Activated CD4-positive, alpha-beta memory T cell treated with anti-CD3 and anti-CD28 coated beads, Interleukin-2, amount 10 ng/mL, durations not matched to agents 7 days and 5 days (primary cell): ENCODE data around the gene NYNRIN. TPM values are rescaled to one million over a fixed set of nuclear protein-coding genes. Genes with fewer than 3 reads are reported as not detected.

Source experiments
- CTCF ChIA-PET: fragments of 350-600 bp; sonication (Branson Sonifier 250); formaldehyde crosslinking; loops from one replicate; lab custom pipeline; 2021; ENCODE audit warnings: antibody characterized with exemption, inconsistent platforms; lab: Charles Lee
- POLR2A ChIA-PET: fragments of 350-600 bp; sonication (Branson Sonifier 250); formaldehyde crosslinking; loops from one replicate; lab custom pipeline; 2021; ENCODE audit warnings: antibody characterized with exemption; lab: Charles Lee
- DNase-seq: peaks from one replicate; pipeline ENCODE4 v3.0.0-alpha.2; 2020
- H3K27ac Mint-ChIP-seq: one replicate; pipeline ENCODE4 v1.8.0; 2021; ENCODE audit warnings: mild to moderate bottlenecking, mixed read lengths
- H3K27me3 Mint-ChIP-seq: one replicate; pipeline ENCODE4 v1.8.0; 2021; ENCODE audit warnings: mixed read lengths
- H3K36me3 Mint-ChIP-seq: one replicate; pipeline ENCODE4 v1.8.0; 2021; ENCODE audit warnings: low read depth, mixed read lengths
- H3K4me1 Mint-ChIP-seq: one replicate; pipeline ENCODE4 v1.8.0; 2021; ENCODE audit warnings: mixed read lengths
- H3K4me3 Mint-ChIP-seq: one replicate; pipeline ENCODE4 v1.8.0; 2021; ENCODE audit warnings: mild to moderate bottlenecking, mixed read lengths
- H3K9me3 Mint-ChIP-seq: one replicate; pipeline ENCODE4 v1.8.0; 2021; ENCODE audit warnings: mixed read lengths
- total RNA-seq, 2 experiments: library from RNA; stranded (reverse); gene quantifications; one replicate each; pipeline ENCODE4 v1.2.3, GENCODE V29; 2021

Gene NYNRIN
- total RNA-seq, 2 experiments from 2014 or later, result 0.18 TPM

DNA sequence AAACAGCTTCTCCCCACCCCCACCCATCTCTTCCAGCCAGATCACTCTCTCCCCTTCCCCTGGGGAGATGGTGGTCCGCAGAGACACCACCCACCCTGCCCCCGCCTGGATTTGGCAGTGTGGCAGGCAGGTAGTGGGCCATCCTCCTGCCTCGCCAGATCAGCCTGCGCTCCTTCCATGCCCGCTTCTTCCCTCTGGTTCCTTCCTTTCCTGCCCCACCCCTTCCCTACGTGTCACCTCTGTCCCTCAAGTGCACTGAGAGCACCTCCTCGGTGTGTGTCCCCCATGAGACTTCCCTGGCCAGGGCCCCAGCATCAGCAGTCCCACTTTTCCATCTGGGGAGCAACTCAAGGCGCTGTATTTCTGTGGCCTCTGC is 632 bp downstream of the NYNRIN start:
- Mint-ChIP-seq H3K4me3 (peak overlapping the region; percentile 16), H3K36me3 (no peaks in the 10 kb centered on the region), H3K4me1 (peaks cover 7% of the 10 kb centered on the region), H3K27ac (no peak overlapping the region), H3K9me3 (no peaks in the 10 kb centered on the region), H3K27me3 (peaks cover 42% of the 10 kb centered on the region)
- ChIA-PET POLR2A (no interaction called here), CTCF (interaction anchor here (1.0 kb wide), 2 partner anchors 34 to 65 kb away, joined by 3 read pairs; no protein-coding TSS in a partner anchor)
- no peak for DNase-seq

DNA sequence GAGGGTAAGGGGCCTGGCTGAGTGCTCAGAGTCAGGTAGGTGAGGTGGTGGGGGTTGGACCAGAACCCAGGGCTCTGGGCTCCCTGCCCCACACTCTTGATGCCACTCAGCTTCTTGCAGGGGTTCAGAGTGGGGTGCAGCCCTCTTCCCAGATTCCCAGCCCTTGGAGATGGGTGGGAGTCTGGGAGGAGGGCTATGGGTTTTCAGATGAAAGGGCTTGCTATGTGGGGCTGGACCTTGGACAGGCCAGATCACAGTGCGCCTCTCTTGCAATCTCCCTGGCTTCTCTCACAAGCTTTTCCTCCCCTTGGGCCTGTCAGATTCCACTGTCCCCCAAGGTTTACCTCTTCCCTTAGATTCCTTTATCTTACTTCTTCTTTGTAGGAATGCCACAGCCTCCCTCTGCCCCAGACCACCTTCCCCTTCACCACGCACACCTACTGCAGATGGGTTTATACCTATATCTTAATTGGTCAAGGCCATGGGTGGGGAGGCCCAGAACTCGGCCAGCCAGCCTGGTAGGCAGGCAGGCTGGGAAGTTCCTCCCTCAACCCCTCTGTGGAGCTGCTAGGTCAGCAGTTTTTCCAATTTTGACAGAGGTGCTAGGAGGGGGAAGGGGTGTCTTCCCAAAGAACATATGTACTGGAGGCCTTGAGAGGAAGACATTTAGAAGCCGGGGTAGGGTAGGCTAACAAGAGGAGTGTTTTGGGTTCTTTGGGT is 1.4 kb downstream of the NYNRIN start:
- ChIA-PET CTCF (no interaction called here), POLR2A (interaction anchor here (1.4 kb wide), 1 partner anchor 31 kb away, joined by 6 read pairs; no protein-coding TSS in a partner anchor)

DNA sequence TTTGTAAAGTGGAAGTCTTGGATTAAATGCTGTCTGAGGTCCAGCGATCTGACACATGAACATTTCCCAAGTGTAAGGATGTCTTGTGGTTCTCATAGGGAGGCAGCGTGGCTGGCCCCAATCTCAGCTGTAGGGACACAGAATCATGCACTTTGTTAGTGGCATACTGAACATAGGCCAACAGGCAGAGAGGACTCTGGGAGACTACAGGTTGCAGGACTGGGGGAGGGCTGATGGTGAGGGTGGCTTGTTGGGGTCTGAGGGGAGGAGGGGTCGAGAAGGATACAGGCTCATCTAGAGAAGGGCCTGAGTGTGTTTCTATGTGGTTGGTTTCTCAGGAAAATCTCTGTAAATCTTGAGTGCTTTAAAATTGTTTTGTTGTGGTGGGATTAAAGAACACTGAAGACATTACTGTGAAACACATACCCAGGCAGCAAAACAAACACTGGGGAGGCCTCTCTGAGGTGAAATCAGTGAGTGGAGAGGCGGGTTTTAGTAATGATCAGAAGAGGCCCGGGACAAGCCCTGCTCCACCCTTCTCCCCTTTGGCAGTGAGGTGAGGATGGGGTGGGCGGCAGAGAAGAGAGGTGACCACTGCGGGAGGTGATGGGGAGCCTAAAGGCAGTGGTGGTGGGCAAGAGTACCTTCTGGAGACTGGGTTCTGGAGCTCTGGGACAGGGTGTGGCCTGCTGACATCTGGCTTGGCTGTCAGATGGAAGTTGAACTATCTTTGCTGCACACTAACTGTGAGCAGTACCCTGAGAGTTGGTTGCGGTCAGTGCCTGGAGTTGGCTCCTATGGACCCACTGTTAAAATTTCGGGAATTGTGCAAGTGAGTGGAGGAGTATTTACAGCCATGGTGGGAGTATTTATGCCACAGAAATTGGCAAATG is 3.3 kb downstream of the NYNRIN start:
- Mint-ChIP-seq H3K27ac (no peak overlapping the region), H3K9me3 (no peaks in the 10 kb centered on the region), H3K4me1 (peaks cover 4% of the 10 kb centered on the region), H3K4me3 (no peak overlapping the region), H3K27me3 (peaks cover 45% of the 10 kb centered on the region), H3K36me3 (no peaks in the 10 kb centered on the region)
- no peak for DNase-seq
- CTCF ChIA-PET, result interaction anchor here (1.0 to 1.3 kb wide), 3 partner anchors 29 to 69 kb away, joined by 3 to 4 read pairs (median 3); no protein-coding TSS in a partner anchor
- POLR2A ChIA-PET, result interaction anchor here (0.8 to 1.7 kb wide), 3 partner anchors 15 to 29 kb away, joined by 3 to 6 read pairs (median 4); no protein-coding TSS in a partner anchor

More for the DNA sequence above, 1.4 kb downstream of the NYNRIN start:
- Mint-ChIP-seq H3K27ac (no peak overlapping the region), H3K4me1 (peaks cover 7% of the 10 kb centered on the region), H3K36me3 (no peaks in the 10 kb centered on the region), H3K9me3 (no peaks in the 10 kb centered on the region), H3K4me3 (no peak overlapping the region), H3K27me3 (peaks cover 49% of the 10 kb centered on the region)
- DNase-seq, result no peak

DNA sequence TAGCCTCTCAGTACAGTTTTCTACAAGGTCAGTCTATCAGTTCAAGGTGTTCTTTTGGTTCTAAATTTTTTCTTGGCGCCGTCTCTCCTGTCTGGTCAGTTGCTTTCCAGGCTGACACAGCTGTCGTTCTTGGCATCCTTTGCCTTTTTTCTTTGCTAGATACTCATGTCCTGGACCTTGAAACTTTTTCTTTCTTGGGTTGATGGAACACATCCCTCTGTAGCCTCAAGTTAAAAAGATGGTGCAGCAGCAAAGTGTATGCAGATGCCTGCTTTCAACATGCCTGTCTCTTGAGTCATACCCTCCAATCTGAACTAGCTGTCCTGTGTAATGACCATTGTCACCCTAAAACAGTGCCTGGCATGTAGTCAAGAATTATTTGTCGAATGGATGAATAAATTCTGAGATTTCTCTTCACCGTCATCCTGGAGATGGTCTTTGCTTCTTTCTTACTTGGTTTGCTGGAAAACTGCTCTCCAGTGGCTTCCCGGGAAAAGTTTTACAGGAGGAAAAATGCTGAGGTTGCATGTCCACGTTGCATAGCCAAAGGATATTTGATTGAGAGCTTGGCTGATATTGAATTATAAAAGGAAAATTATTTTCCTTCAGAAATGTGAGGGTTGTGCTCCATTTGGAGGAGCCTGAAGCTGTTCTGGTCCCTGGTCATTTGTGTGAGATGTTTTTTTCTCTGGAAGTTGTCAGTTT is 4.6 kb downstream of the NYNRIN start:
- no peak for DNase-seq
- Mint-ChIP-seq H3K27ac (no peak overlapping the region), H3K4me3 (no peak overlapping the region), H3K27me3 (peaks cover 42% of the 10 kb centered on the region), H3K4me1 (peaks cover 2% of the 10 kb centered on the region), H3K9me3 (no peaks in the 10 kb centered on the region), H3K36me3 (no peaks in the 10 kb centered on the region)
- POLR2A ChIA-PET, result interaction anchor here (1.5 kb wide), 1 partner anchor 9 kb away, joined by 3 read pairs; no protein-coding TSS in a partner anchor
- CTCF ChIA-PET, result no interaction called here

DNA sequence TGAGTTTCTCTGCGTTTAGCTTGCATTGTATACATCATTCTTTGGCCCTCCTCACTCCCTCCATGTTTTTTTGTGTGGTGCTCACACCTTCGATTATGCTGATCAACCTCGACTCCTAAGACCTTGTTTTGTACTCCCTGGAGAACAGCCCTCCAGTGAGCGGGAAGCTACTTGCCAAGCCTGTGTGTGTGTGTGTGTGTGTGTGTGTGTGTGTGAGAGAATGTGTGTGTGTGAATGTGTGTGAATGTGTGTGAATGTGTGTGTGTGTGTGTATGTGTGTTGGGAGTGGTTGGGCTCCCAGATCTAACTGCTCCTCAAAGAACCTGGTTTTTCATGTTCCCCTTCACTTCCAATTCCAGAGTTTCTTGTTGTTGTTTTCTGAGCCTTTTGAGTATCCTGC is 6.0 kb downstream of the NYNRIN start:
- no peak overlapping the region for H3K27ac Mint-ChIP-seq
- H3K9me3 Mint-ChIP-seq, result no peaks in the 10 kb centered on the region
- no peaks in the 10 kb centered on the region for H3K4me1 Mint-ChIP-seq
- ChIA-PET POLR2A (interaction anchor here (1.0 to 1.5 kb wide), 2 partner anchors 11 to 15 kb away, joined by 3 to 4 read pairs; no protein-coding TSS in a partner anchor), CTCF (no interaction called here)
- no peaks in the 10 kb centered on the region for H3K36me3 Mint-ChIP-seq
- no peak overlapping the region for H3K4me3 Mint-ChIP-seq
- DNase-seq, result no peak
- H3K27me3 Mint-ChIP-seq, result peaks cover 38% of the 10 kb centered on the region

DNA sequence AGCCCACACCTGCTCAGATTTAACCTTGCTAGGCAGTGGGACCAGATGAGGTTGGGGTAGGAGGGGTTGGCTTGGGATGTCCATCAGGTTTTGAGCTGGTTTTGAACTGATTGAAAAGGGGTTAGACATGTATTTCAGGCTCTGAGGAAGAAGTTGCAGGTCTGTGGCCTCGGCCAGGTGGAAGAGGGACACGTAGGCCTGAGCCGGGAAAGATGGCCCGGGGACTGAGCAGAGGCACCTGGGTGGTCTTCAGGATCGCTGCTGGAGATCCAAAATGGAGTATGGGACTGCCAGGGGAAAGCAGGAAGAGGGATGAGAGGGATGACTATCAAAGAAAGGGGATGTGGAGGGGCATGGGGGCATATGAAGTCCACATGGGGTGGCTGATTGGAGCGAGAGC is 7.6 kb downstream of the NYNRIN start:
- no peak for DNase-seq
- H3K9me3 Mint-ChIP-seq, result no peaks in the 10 kb centered on the region
- ChIA-PET CTCF (interaction anchor here (0.6 to 2.4 kb wide), 3 partner anchors 9 to 304 kb away, joined by 3 to 14 read pairs (median 3); no protein-coding TSS in a partner anchor), POLR2A (interaction anchor here (1.2 kb wide), 1 partner anchor 13 kb away, joined by 3 read pairs; no protein-coding TSS in a partner anchor)
- H3K36me3 Mint-ChIP-seq, result no peaks in the 10 kb centered on the region
- no peak overlapping the region for H3K4me3 Mint-ChIP-seq
- no peak overlapping the region for H3K27ac Mint-ChIP-seq
- no peaks in the 10 kb centered on the region for H3K4me1 Mint-ChIP-seq
- peaks cover 39% of the 10 kb centered on the region for H3K27me3 Mint-ChIP-seq

DNA sequence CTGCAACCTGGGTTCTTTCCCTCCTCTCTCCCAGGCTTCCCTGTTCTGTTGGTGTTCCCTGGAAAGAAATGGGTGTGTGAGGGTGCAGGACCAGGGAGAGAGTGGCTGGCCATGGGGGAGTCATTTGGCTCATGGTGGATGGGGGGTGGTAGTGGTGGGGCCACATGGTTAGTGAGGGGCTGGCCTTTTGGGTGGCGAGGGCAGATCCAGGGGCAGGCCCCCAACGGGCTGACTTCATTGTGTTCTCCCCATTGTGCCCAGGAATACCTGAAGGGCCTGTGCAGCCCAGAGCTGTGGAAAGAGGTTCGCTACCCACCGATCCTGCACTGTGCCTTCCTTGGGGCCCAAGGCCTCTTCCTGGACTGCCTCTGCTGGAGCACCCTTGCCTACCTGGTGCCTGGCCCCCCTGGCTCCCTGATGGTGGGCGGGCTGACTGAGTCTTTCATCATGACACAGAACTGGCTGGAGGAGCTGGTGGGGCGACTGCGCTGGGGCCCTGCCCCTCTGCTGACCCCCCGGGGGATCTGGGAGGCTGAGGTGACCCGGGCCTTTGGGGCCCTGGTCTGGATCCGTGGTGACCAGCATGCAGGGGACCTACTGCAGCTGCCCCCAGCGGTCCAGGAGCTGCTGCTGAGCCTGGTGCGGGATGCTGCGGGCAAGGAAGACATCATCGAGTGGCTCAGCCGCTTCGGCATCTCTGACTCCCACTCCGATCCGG is 9.0 kb downstream of the NYNRIN start:
- Mint-ChIP-seq H3K27me3 (peaks cover 31% of the 10 kb centered on the region), H3K36me3 (no peaks in the 10 kb centered on the region), H3K4me1 (no peaks in the 10 kb centered on the region), H3K4me3 (no peak overlapping the region), H3K27ac (no peak overlapping the region), H3K9me3 (no peaks in the 10 kb centered on the region)
- CTCF ChIA-PET, result interaction anchor here (2.4 to 4.4 kb wide), 2 partner anchors 24 to 75 kb away, joined by 14 to 16 read pairs; no protein-coding TSS in a partner anchor
- POLR2A ChIA-PET, result interaction anchor here (1.2 kb wide), 1 partner anchor 12 kb away, joined by 3 read pairs; no protein-coding TSS in a partner anchor
- no peak for DNase-seq

DNA sequence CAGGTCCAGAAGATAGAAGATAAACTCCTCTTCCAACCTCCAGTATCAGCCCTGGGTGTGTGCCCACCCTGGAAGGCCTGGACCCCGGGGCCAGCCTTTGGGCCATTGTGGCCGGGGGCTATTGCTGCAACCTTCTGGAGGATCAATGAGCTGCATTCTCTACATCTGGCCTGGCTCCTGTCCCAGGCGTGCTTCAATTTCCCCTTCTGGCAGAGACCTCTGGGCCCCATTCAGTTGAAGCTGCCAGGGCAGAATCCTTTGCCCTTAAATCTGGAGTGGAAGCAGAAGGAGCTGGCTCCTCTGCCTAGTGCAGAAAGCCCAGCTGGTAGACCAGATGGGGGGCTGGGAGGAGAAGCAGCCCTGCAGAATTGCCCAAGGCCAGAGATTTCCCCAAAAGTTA is 10.0 kb downstream of the NYNRIN start:
- Mint-ChIP-seq H3K4me1 (no peaks in the 10 kb centered on the region), H3K27me3 (peaks cover 23% of the 10 kb centered on the region), H3K36me3 (no peaks in the 10 kb centered on the region), H3K4me3 (no peak overlapping the region), H3K9me3 (no peaks in the 10 kb centered on the region), H3K27ac (no peak overlapping the region)
- DNase-seq, result no peak
- ChIA-PET CTCF (interaction anchor here (1.0 to 4.4 kb wide), 4 partner anchors 14 to 76 kb away, joined by 3 to 18 read pairs (median 10); no protein-coding TSS in a partner anchor), POLR2A (interaction anchor here (1.1 to 1.7 kb wide), 3 partner anchors 11 to 21 kb away, joined by 3 to 4 read pairs (median 4); partner anchors contain the start of genes CBLN3 and KHNYN)

DNA sequence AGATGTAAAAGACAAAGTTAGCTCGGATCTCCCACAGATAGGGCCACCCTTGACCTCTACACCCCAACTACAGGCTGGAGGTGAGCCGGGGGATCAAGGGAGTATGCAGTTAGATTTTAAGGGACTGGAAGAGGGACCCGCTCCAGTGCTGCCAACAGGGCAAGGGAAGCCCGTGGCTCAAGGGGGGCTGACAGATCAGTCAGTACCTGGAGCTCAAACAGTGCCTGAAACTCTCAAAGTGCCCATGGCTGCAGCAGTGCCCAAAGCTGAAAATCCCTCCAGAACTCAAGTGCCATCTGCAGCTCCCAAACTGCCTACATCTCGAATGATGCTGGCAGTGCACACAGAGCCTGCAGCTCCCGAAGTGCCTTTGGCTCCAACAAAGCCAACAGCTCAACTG is 10.4 kb downstream of the NYNRIN start:
- ChIA-PET POLR2A (interaction anchor here (1.1 to 1.7 kb wide), 3 partner anchors 10 to 20 kb away, joined by 3 to 4 read pairs (median 4); partner anchors contain the start of genes CBLN3 and KHNYN), CTCF (interaction anchor here (1.0 to 4.4 kb wide), 4 partner anchors 13 to 76 kb away, joined by 3 to 18 read pairs (median 10); no protein-coding TSS in a partner anchor)
- peaks cover 19% of the 10 kb centered on the region for H3K27me3 Mint-ChIP-seq
- no peaks in the 10 kb centered on the region for H3K9me3 Mint-ChIP-seq
- no peak for DNase-seq
- H3K4me3 Mint-ChIP-seq, result no peak overlapping the region
- H3K27ac Mint-ChIP-seq, result no peak overlapping the region
- H3K4me1 Mint-ChIP-seq, result no peaks in the 10 kb centered on the region
- no peaks in the 10 kb centered on the region for H3K36me3 Mint-ChIP-seq

DNA sequence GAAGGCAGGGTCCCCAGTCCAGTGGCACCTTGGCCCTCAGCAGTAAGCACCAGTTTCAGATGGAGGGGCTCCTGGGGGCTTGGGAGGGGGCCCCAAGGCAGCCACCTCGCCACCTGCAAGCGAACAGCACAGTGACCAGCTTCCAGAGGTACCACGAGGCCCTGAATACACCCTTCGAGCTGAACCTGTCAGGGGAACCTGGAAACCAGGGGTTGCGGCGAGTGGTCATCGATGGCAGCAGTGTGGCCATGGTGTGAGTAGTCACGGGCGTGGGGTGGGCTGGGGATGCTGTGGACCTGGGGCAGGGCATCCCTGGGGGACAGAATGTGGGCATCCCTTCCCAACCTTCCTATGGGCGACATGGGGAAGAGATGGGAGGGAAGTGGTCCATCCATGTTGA is 11.2 kb downstream of the NYNRIN start:
- Mint-ChIP-seq H3K27me3 (peaks cover 11% of the 10 kb centered on the region), H3K4me1 (no peaks in the 10 kb centered on the region), H3K4me3 (no peak overlapping the region), H3K36me3 (no peaks in the 10 kb centered on the region), H3K27ac (no peak overlapping the region), H3K9me3 (no peaks in the 10 kb centered on the region)
- ChIA-PET CTCF (interaction anchor here (1.4 to 4.4 kb wide), 4 partner anchors 14 to 77 kb away, joined by 3 to 18 read pairs (median 12); no protein-coding TSS in a partner anchor), POLR2A (interaction anchor here (1.3 to 1.7 kb wide), 3 partner anchors 9 to 21 kb away, joined by 3 to 7 read pairs (median 4); no protein-coding TSS in a partner anchor)
- DNase-seq, result no peak
